Colonic mucosa (tissue), 4 donors: ENCODE data around the gene MGMT. TPM values are rescaled to one million over a fixed set of nuclear protein-coding genes. Genes with fewer than 3 reads are reported as not detected.

Experiments
- DNase-seq: peaks from one replicate; pipeline ENCODE4 v3.0.0-alpha.2; 2020
- H3K27ac ChIP-seq: fragments of 200-600 bp; one replicate; pipeline ENCODE4 v1.8.0; 2021
- H3K27me3 ChIP-seq: fragments of 200-600 bp; one replicate; pipeline ENCODE4 v1.8.0; 2021
- H3K36me3 ChIP-seq: fragments of 200-600 bp; one replicate; pipeline ENCODE4 v1.8.0; 2021
- H3K4me1 ChIP-seq: fragments of 200-600 bp; one replicate; pipeline ENCODE4 v1.8.0; 2021; ENCODE audit warnings: mild to moderate bottlenecking
- H3K4me3 ChIP-seq: fragments of 200-600 bp; one replicate; pipeline ENCODE4 v1.8.0; 2021
- H3K9ac ChIP-seq, 2 donors: one replicate each; pipeline ENCODE4 v1.7.0; 2013; ENCODE audit warnings: control low read depth in 2 of 2, low read depth in 2 of 2, low read length in 2 of 2
- H3K9me3 ChIP-seq: fragments of 200-600 bp; one replicate; pipeline ENCODE4 v1.8.0; 2021
- CTCF ChIP-seq: fragments of 200-600 bp; IDR thresholded peaks from one replicate; pipeline ENCODE4 v1.8.0; 2022; ENCODE audit warnings: antibody characterized with exemption, mild to moderate bottlenecking
- intact Hi-C: fragments of 100-400 bp; cut with DNase I; formaldehyde crosslinking; loops from one replicate; pipeline ENCODE4 v1.14.1; 2022
- total RNA-seq, 2 donors: library from RNA; stranded (reverse); fragmentation: NEBNext Ultra II Directional in 1 of 2; extraction: Animal tissue kit (Norgen Biotek cat#: 25700) in 1 of 2; gene quantifications; one replicate each; pipeline ENCODE4 v1.2.1, GENCODE V29; 2021
- donor health status: healthy.
- donor health status: DM: no; HTN: no; CAD: no.
- donor health status: DM: no; HTN: no; CAD: no.

The MGMT gene
- total RNA-seq, 2 donors from 2014 or later, result 17.5 to 18.2 TPM

- Histone ChIP-seq H3K4me1 (no peaks in the 10 kb centered on the region), H3K27ac (no peak overlapping the region), H3K36me3 (no peaks in the 10 kb centered on the region), H3K27me3 (no peaks in the 10 kb centered on the region), H3K4me3 (no peak overlapping the region), H3K9me3 (no peaks in the 10 kb centered on the region), H3K9ac (no peak overlapping the region)
- intact Hi-C loops, result no loop called here
- no peak for TF ChIP-seq CTCF
- peak; percentile 10 for DNase-seq
Measured at GRCh38 chr10:129741978-129742741, 275.1 kb downstream of the MGMT start.

GRCh38 chr10:129742742-129743550 lies 275.9 kb downstream of the MGMT start:
- H3K27me3 ChIP-seq, result no peaks in the 10 kb centered on the region
- intact Hi-C loops, result no loop called here
- H3K27ac ChIP-seq, result no peak overlapping the region
- no peak overlapping the region for H3K9ac ChIP-seq
- H3K4me3 ChIP-seq, result no peak overlapping the region
- TF ChIP-seq CTCF, result no peak
- DNase-seq, result peak; percentile 10
- no peaks in the 10 kb centered on the region for H3K4me1 ChIP-seq
- no peaks in the 10 kb centered on the region for H3K9me3 ChIP-seq
- no peaks in the 10 kb centered on the region for H3K36me3 ChIP-seq

- DNase-seq, result no peak
Measured at GRCh38 chr10:129743738-129744133, 276.7 kb downstream of the MGMT start.

GRCh38 chr10:129744134-129745111 lies 277.4 kb downstream of the MGMT start:
- Histone ChIP-seq H3K27me3 (no peaks in the 10 kb centered on the region), H3K9ac (no peak overlapping the region), H3K4me1 (no peaks in the 10 kb centered on the region), H3K36me3 (no peaks in the 10 kb centered on the region), H3K4me3 (no peak overlapping the region), H3K9me3 (no peaks in the 10 kb centered on the region), H3K27ac (no peak overlapping the region)
- intact Hi-C loops, result no loop called here
- no peak for DNase-seq
- TF ChIP-seq CTCF, result no peak

More at GRCh38 chr10:129743738-129744133, 276.7 kb downstream of the MGMT start:
- Histone ChIP-seq H3K36me3 (no peaks in the 10 kb centered on the region), H3K27me3 (no peaks in the 10 kb centered on the region), H3K27ac (no peak overlapping the region), H3K4me3 (no peak overlapping the region), H3K9ac (no peak overlapping the region), H3K4me1 (no peaks in the 10 kb centered on the region), H3K9me3 (no peaks in the 10 kb centered on the region)
- intact Hi-C loops, result no loop called here
- no peak for TF ChIP-seq CTCF

GRCh38 chr10:129745186-129745750 lies 278.2 kb downstream of the MGMT start:
- no peak for TF ChIP-seq CTCF
- Histone ChIP-seq H3K27me3 (no peaks in the 10 kb centered on the region), H3K4me1 (no peaks in the 10 kb centered on the region), H3K27ac (no peak overlapping the region), H3K36me3 (no peaks in the 10 kb centered on the region), H3K4me3 (no peak overlapping the region), H3K9ac (no peak overlapping the region), H3K9me3 (no peaks in the 10 kb centered on the region)
- intact Hi-C loops, result no loop called here
- DNase-seq, result no peak
